Testis (tissue), 2 donors: ENCODE measurements around the gene DKK3.

Experiments
- CTCF ChIP-seq, 3 experiments: fragments of 450-650 bp in 2 of 3; fragments of 200-600 bp in 1 of 3; sonication (generic) in 1 of 3; IDR thresholded peaks; one replicate each; pipeline ENCODE4 v1.5.1; 2016 to 2019; ENCODE audit warnings: antibody characterized with exemption in 3 of 3, mild to moderate bottlenecking in 2 of 3, moderate library complexity in 1 of 3
- POLR2A ChIP-seq: fragments of 450-650 bp; IDR thresholded peaks from one replicate; pipeline ENCODE4 v1.6.1; 2017; ENCODE audit warnings: antibody characterized with exemption, mild to moderate bottlenecking, moderate library complexity

- no peak for TF ChIP-seq POLR2A
- no peak for TF ChIP-seq CTCF (IDR thresholded peaks at IDR 0.05)
These were observed 67.9 kb downstream of the DKK3 start for GRCh38 chr11:11940551-11940950.
